Uterus (tissue), 4 donors: ENCODE measurements around the gene CCL5. TPM values are rescaled to one million over a fixed set of nuclear protein-coding genes. Genes with fewer than 3 reads are reported as not detected.

ENCODE experiments used
- DNase-seq, 2 donors: peaks; one replicate each; pipeline ENCODE4 v3.0.0-alpha.2; 2019 to 2020
- H3K27ac ChIP-seq, 2 donors: fragments of 200-600 bp; sonication (generic); 1 replicate in 1 of 2; 2 replicates in 1 of 2; pipeline ENCODE4 v1.5.1; 2016 to 2018
- H3K27me3 ChIP-seq, 2 donors: fragments of 200-600 bp; sonication (generic); one replicate each; pipeline ENCODE4 v1.5.1; 2018 to 2019; ENCODE audit warnings: control low read depth in 1 of 2
- H3K36me3 ChIP-seq, 2 donors: fragments of 200-600 bp; sonication (generic); one replicate each; pipeline ENCODE4 v1.5.1; 2019; ENCODE audit warnings: control low read depth in 1 of 2
- H3K4me1 ChIP-seq, 2 donors: fragments of 200-600 bp; sonication (generic); one replicate each; pipeline ENCODE4 v1.5.1; 2018 to 2019; ENCODE audit warnings: control low read depth in 1 of 2
- H3K4me3 ChIP-seq, 2 donors: fragments of 200-600 bp; sonication (generic); 1 replicate in 1 of 2; 2 replicates in 1 of 2; pipeline ENCODE4 v1.5.1; 2018 to 2019; ENCODE audit warnings: mild to moderate bottlenecking in 1 of 2
- H3K9me3 ChIP-seq, 2 donors: fragments of 200-600 bp; sonication (generic); one replicate each; pipeline ENCODE4 v1.5.1; 2019; ENCODE audit warnings: control low read depth in 1 of 2
- CTCF ChIP-seq, 4 experiments: fragments of 200-600 bp in 2 of 4; fragments of 450-650 bp in 2 of 4; sonication (generic) in 2 of 4; IDR thresholded peaks; one replicate each; pipeline ENCODE4 v1.5.1; 2016 to 2019; ENCODE audit warnings: antibody characterized with exemption in 4 of 4, mild to moderate bottlenecking in 2 of 4, moderate library complexity in 1 of 4
- POLR2A ChIP-seq, 2 donors: fragments of 450-650 bp; IDR thresholded peaks; one replicate each; pipeline ENCODE4 v1.6.1; 2016; ENCODE audit warnings: antibody characterized with exemption in 2 of 2, mild to moderate bottlenecking in 1 of 2, moderate library complexity in 1 of 2
- intact Hi-C: fragments of 100-400 bp; cut with DNase I; formaldehyde crosslinking; loops from one replicate; pipeline ENCODE4 v1.15.1; 2023; ENCODE audit warnings: low total_unique reads
- total RNA-seq, 4 donors: library from RNA; depleted of rRNA in 3 of 4; stranded (reverse); fragments of >200 nt in 3 of 4; gene quantifications; one replicate each; pipeline versions ENCODE4 v1.1.0 to v1.2.4, GENCODE V29; 2014 to 2023
- donor health status: DM: yes; HTN: yes; CAD: no.

CCL5 gene
- total RNA-seq, 4 donors from 2014 or later: 0.29 to 39.5 (median 2.1) TPM

GRCh38 chr17:35870906-35871819 lies 9.0 kb downstream of the CCL5 start:
- TF ChIP-seq CTCF (IDR thresholded peaks at IDR 0.05) (no peak), POLR2A (IDR thresholded peaks at IDR 0.05) (no peak)
- DNase-seq: no peak
- no peaks in the 10 kb centered on the region for H3K27me3 ChIP-seq
- no peak overlapping the region for H3K27ac ChIP-seq
- no peak overlapping the region for H3K4me3 ChIP-seq
- intact Hi-C loops: no loop called here
- H3K4me1 ChIP-seq: no peaks in the 10 kb centered on the region
- H3K9me3 ChIP-seq: no peaks in the 10 kb centered on the region
- H3K36me3 ChIP-seq: no peaks in the 10 kb centered on the region

DNA sequence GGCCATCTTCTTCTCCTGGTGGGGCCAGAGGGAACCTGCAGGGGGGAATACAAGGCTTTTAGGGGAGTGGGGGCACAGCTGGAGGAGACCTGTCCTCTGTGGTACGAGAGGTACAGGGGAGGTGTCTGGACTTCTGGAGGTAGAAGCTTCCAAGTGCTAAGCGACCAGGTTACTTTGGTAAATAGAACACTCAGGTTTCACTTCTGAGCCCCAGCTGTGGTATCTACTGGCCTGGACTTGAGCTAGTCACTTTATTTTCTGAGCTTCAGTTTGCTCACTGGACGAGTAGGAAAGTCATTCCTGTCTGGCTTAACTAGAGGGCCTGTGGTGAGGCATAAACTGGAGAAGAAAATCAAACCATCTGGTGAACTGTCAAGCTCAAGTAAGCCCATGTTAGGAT lies 11.4 kb downstream of the CCL5 start, which contains the start of gene HEATR9:
TSS of gene HEATR9 (minus strand) at position 155 of the 400 bp plus-strand sequence. CDS start at position 6, 149 bp downstream.
- no peaks in the 10 kb centered on the region for H3K9me3 ChIP-seq
- H3K4me1 ChIP-seq: no peaks in the 10 kb centered on the region
- H3K27me3 ChIP-seq: no peaks in the 10 kb centered on the region
- TF ChIP-seq POLR2A (IDR thresholded peaks at IDR 0.05) (no peak), CTCF (IDR thresholded peaks at IDR 0.05) (no peak)
- H3K36me3 ChIP-seq: no peaks in the 10 kb centered on the region
- intact Hi-C loops: no loop called here
- no peak within 1 kb of the TSS for H3K4me3 ChIP-seq
- no peak within 1 kb of the TSS for H3K27ac ChIP-seq
- no peak for DNase-seq

DNA sequence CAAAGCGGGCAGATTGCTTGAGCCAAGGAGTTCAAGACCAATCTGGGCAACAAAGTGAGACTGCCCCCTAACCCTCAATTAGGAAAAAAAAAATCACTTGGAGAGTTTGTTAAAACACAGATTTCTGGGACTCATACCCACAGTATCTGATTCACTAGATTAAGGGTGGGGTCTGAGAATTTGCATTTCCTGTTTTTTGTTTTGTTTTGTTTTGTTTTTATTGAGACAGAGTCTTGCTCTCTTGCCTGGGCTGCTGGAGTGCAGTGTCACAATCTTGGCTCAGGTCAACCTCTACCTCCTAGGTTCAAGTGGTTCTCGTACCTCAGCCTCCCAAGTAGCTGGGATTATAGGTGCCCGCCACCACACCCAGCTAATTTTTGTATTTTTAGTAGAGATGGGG lies 12.6 kb downstream of the CCL5 start:
- Histone ChIP-seq H3K27me3 (no peaks in the 10 kb centered on the region), H3K27ac (no peak overlapping the region), H3K9me3 (no peaks in the 10 kb centered on the region), H3K4me1 (no peaks in the 10 kb centered on the region), H3K4me3 (no peak overlapping the region), H3K36me3 (no peaks in the 10 kb centered on the region)
- TF ChIP-seq POLR2A (IDR thresholded peaks at IDR 0.05): no peak
- TF ChIP-seq CTCF (IDR thresholded peaks at IDR 0.05): no peak
- DNase-seq: no peak
- intact Hi-C loops: no loop called here

DNA sequence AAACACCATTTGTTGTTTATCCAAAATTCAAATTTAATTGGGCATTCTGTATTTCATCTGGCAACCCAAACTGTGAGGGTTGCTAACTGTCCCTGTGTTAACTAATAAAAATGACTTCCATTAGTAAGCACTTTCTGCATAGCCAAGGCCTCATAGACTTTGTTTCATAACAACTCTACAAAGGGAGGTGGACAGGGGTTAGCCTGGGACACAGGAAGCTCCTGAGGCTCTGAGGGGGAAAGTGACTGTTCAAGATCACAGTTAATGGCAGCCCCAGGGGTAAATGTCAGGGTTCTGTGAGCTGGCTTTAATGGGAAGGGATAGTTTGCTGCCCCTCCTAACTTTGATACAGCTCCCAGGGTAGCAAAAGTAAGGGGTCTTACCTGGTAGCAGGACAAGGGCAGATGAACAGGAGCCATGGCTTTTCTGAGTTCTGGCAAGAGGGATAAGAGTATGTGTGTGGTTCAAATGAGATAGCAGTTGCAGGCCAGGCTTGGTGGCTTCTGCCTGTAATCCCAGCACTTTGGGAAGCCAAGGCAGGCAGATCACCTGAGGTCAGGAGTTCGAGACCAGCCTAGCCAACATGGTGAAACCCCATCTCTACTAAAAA lies 13.7 kb downstream of the CCL5 start:
- TF ChIP-seq CTCF (IDR thresholded peaks at IDR 0.05) (no peak), POLR2A (IDR thresholded peaks at IDR 0.05) (no peak)
- intact Hi-C loops: no loop called here
- DNase-seq: no peak
- Histone ChIP-seq H3K36me3 (no peaks in the 10 kb centered on the region), H3K27ac (no peak overlapping the region), H3K9me3 (no peaks in the 10 kb centered on the region), H3K4me3 (no peak overlapping the region), H3K27me3 (no peaks in the 10 kb centered on the region), H3K4me1 (no peaks in the 10 kb centered on the region)
